Motor neuron (in vitro differentiated cells): Measurements from ENCODE around the gene OR1F1. TPM values are rescaled to one million over a fixed set of nuclear protein-coding genes. Genes with fewer than 3 reads are reported as not detected.
"Not testable (repeated sequence)": the region's sequence is repeated elsewhere in the genome, so short reads cannot be mapped to it uniquely, and the experiment has no call there.

ENCODE experiments used
- ATAC-seq, 8 experiments: fragments of 200-7000 bp; cut with Tn5 transposase; replicated peaks in 6 of 8; 2 replicates each; pipeline ENCODE4 v1.8.0; 2021; ENCODE audit warnings: mild to moderate bottlenecking in 8 of 8, moderate library complexity in 8 of 8
- H3K27ac ChIP-seq, 2 donors: fragments of 250-450 bp; sonication (Bioruptor Pico); 2 replicates each; pipeline ENCODE4 v1.9.0; 2021; ENCODE audit warnings: antibody characterized with exemption in 2 of 2, mild to moderate bottlenecking in 2 of 2, moderate library complexity in 1 of 2
- H3K4me1 ChIP-seq, 2 donors: fragments of 250-450 bp; sonication (Bioruptor Pico); replicated peaks in 1 of 2; 2 replicates each; pipeline ENCODE4 v1.6.1; 2021; ENCODE audit warnings: antibody characterized with exemption in 2 of 2, mild to moderate bottlenecking in 2 of 2, moderate library complexity in 1 of 2
- H3K4me3 ChIP-seq, 5 donors: fragments of 250-450 bp; sonication (Bioruptor Pico); 2 replicates each; pipeline ENCODE4 v1.9.0; 2021; ENCODE audit warnings: antibody characterized with exemption in 5 of 5, mild to moderate bottlenecking in 5 of 5, moderate library complexity in 4 of 5
- WGBS, 10 experiments: fragments of 450-650 bp; shearing (Covaris generic); methylation state at CpG; one replicate each; pipeline ENCODE4 v1.0.0; 2022; 5-methylcytosine and 5-hydroxymethylcytosine counted together
- in situ Hi-C, 9 experiments: fragments of 400-800 bp; cut with MboI; loops; one replicate each; pipeline ENCODE4 v1.15.0; 2021; ENCODE audit warnings: low sequenced_read_pairs in 9 of 9, low pct_unique_long_range_greater_than_20kb in 2 of 9; ENCODE audit not compliant: unreplicated experiment in 9 of 9
- total RNA-seq, 8 experiments: library from RNA; unstranded; fragments of 300-600 nt; gene quantifications; 2 replicates each; pipeline versions ENCODE4 v1.2.3 to v1.2.4, GENCODE V29; 2022

OR1F1 gene
- total RNA-seq, 8 experiments from 2014 or later = 0.32 to 1.4 (median 0.85) TPM; not detected in 4

GRCh38 chr16:3198334-3199072, 10.5 kb downstream of the OR1F1 start:
- no peak for ATAC-seq
- Histone ChIP-seq H3K4me1 (peaks cover 4 to 9% of the 10 kb centered on the region in 2 donors), H3K27ac (no peak overlapping the region), H3K4me3 (no peak overlapping the region)
- 20 to 86% (median 65%) methylated on average over 1 to 9 of the region's 13 CpGs; no CpG with 5 or more reads in 3 of the 10 experiments for WGBS, 10 experiments
- in situ Hi-C loops = no loop called here

- in situ Hi-C loops = no loop called here
- ATAC-seq = peak in 5 of 8 experiments; percentile 63 to 94 (median 86)
- WGBS, 10 experiments = 14 to 80% (median 39%) methylated on average over 1 to 5 of the region's 6 CpGs; no CpG with 5 or more reads in 2 of the 10 experiments
- no peak overlapping the region for H3K4me3 ChIP-seq
- H3K4me1 ChIP-seq = peaks cover 4 to 11% of the 10 kb centered on the region in 2 donors
- peak overlapping the region in 1 of 2 donors; percentile 51 for H3K27ac ChIP-seq
Observed at GRCh38 chr16:3202903-3203539, 15.0 kb downstream of the OR1F1 start.

- ATAC-seq, in situ Hi-C loops, H3K4me3 ChIP-seq, H3K27ac ChIP-seq: not testable (repeated sequence)
- 0 to 80% (median 33%) methylated on average over 1 to 3 of the region's 3 CpGs; no CpG with 5 or more reads in 1 of the 10 experiments for WGBS, 10 experiments
- peaks cover 4 to 11% of the 10 kb centered on the region in 2 donors for H3K4me1 ChIP-seq
Observed at GRCh38 chr16:3205939-3206338, 17.9 kb downstream of the OR1F1 start.

- no peak overlapping the region for H3K4me3 ChIP-seq
- no peak overlapping the region for H3K27ac ChIP-seq
- in situ Hi-C loops = no loop called here
- H3K4me1 ChIP-seq = peaks cover 4 to 11% of the 10 kb centered on the region in 2 donors
- no peak for ATAC-seq
- WGBS, 10 experiments = 28 to 63% (median 54%) methylated on average over 3 to 12 of the region's 19 CpGs; no CpG with 5 or more reads in 1 of the 10 experiments
Observed at GRCh38 chr16:3207086-3207953, 19.3 kb downstream of the OR1F1 start.

- Histone ChIP-seq H3K4me1 (no peaks in the 10 kb centered on the region), H3K27ac (no peak overlapping the region), H3K4me3 (no peak overlapping the region)
- ATAC-seq = no peak
- WGBS, 10 experiments = 35 to 83% (median 65%) methylated on average over 1 to 3 of the region's 3 CpGs; no CpG with 5 or more reads in 2 of the 10 experiments
- in situ Hi-C loops = no loop called here
Observed at GRCh38 chr16:3212006-3212405, 24.0 kb downstream of the OR1F1 start.

- in situ Hi-C loops = no loop called here
- Histone ChIP-seq H3K4me3 (no peak overlapping the region), H3K4me1 (no peaks in the 10 kb centered on the region), H3K27ac (no peak overlapping the region)
- no peak for ATAC-seq
- 0 to 50% (median 50%) methylated on average over 1 of the region's 1 CpG; no CpG with 5 or more reads in 3 of the 10 experiments for WGBS, 10 experiments
Observed at GRCh38 chr16:3212567-3212966, 24.6 kb downstream of the OR1F1 start.

GRCh38 chr16:3214904-3215600, 27.0 kb downstream of the OR1F1 start:
- H3K4me3 ChIP-seq = no peak overlapping the region
- in situ Hi-C loops = no loop called here
- no peak overlapping the region for H3K27ac ChIP-seq
- WGBS, 10 experiments = 7 to 68% (median 43%) methylated on average over 2 to 6 of the region's 7 CpGs; no CpG with 5 or more reads in 1 of the 10 experiments
- ATAC-seq = no peak
- H3K4me1 ChIP-seq = no peaks in the 10 kb centered on the region

- H3K4me1 ChIP-seq = no peaks in the 10 kb centered on the region
- H3K4me3 ChIP-seq = no peak overlapping the region
- 20 to 70% (median 47%) methylated on average over 1 to 7 of the region's 11 CpGs; no CpG with 5 or more reads in 6 of the 10 experiments for WGBS, 10 experiments
- in situ Hi-C loops = no loop called here
- no peak for ATAC-seq
- no peak overlapping the region for H3K27ac ChIP-seq
Observed at GRCh38 chr16:3215601-3216262, 27.7 kb downstream of the OR1F1 start.

GRCh38 chr16:3216263-3216640, 28.2 kb downstream of the OR1F1 start:
- 0 to 67% (median 18%) methylated on average over 1 to 3 of the region's 3 CpGs; no CpG with 5 or more reads in 5 of the 10 experiments for WGBS, 10 experiments
- in situ Hi-C loops = no loop called here

GRCh38 chr16:3220839-3221238, 32.8 kb downstream of the OR1F1 start:
- H3K4me3 ChIP-seq = no peak overlapping the region
- H3K27ac ChIP-seq = no peak overlapping the region
- H3K4me1 ChIP-seq = no peaks in the 10 kb centered on the region
- in situ Hi-C loops = no loop called here
- ATAC-seq = no peak
- WGBS, 10 experiments = 67 to 100% (median 90%) methylated on average over 2 to 9 of the region's 10 CpGs; no CpG with 5 or more reads in 3 of the 10 experiments

More at GRCh38 chr16:3216263-3216640, 28.2 kb downstream of the OR1F1 start:
- ATAC-seq = no peak
- Histone ChIP-seq H3K27ac (no peak overlapping the region), H3K4me1 (no peaks in the 10 kb centered on the region), H3K4me3 (no peak overlapping the region)

GRCh38 chr16:3223913-3224515, 36.0 kb downstream of the OR1F1 start:
- ATAC-seq = no peak
- Histone ChIP-seq H3K4me3 (no peak overlapping the region), H3K4me1 (no peaks in the 10 kb centered on the region), H3K27ac (no peak overlapping the region)
- in situ Hi-C loops = no loop called here
- 90 to 100% (median 96%) methylated on average over 2 to 9 of the region's 10 CpGs for WGBS, 10 experiments

GRCh38 chr16:3234543-3234856, 46.5 kb downstream of the OR1F1 start:
- Histone ChIP-seq H3K4me1 (peaks cover 5 to 6% of the 10 kb centered on the region in 2 donors), H3K27ac (peak overlapping the region; percentile 96 to 99), H3K4me3 (peak overlapping the region; percentile 78 to 99 (median 95))
- 0 to 7% (median 1%) methylated on average over 1 to 12 of the region's 18 CpGs; no CpG with 5 or more reads in 1 of the 10 experiments for WGBS, 10 experiments
- ATAC-seq = no peak
- in situ Hi-C loops = no loop called here
